ENCODE measurements around the gene PRR5L. TPM values are rescaled to one million over a fixed set of nuclear protein-coding genes. Genes with fewer than 3 reads are reported as not detected.

The PRR5L gene
- polyA plus RNA-seq, 1 donor (not counting 4 experiments of a cell fraction or from before 2014, with no cell fraction given): 20.1 TPM

- Histone ChIP-seq H3K9me1 (ENCODE audit: control insufficient read depth, extremely low read depth, insufficient read depth, low read length) (no peaks in the 10 kb centered on the region), H2AFZ (ENCODE audit: control insufficient read depth, low read length) (no peak overlapping the region), H3K9me3 (ENCODE audit: control insufficient read depth, low read depth, low read length) (no peaks in the 10 kb centered on the region), H3K4me1 (ENCODE audit: control insufficient read depth, extremely low read depth, insufficient read depth, low read length) (no peaks in the 10 kb centered on the region), H3K36me3 (ENCODE audit: control insufficient read depth in 2 of 2, extremely low read depth in 1 of 2, insufficient read depth in 2 of 2, low read length in 2 of 2) (no peaks in the 10 kb centered on the region), H3K79me2 (ENCODE audit: control insufficient read depth, insufficient read depth, low read length) (no peaks in the 10 kb centered on the region), H3K9ac (ENCODE audit: control insufficient read depth, extremely low read depth, insufficient read depth, low read length) (no peak overlapping the region), H4K20me1 (ENCODE audit: control insufficient read depth, extremely low read depth, insufficient read depth, low read length) (no peaks in the 10 kb centered on the region), H3K4me2 (ENCODE audit: control insufficient read depth, extremely low read depth, insufficient read depth, low read depth, low read length) (no peak overlapping the region), H3K27ac (ENCODE audit: control insufficient read depth, insufficient read depth, low read length) (no peak overlapping the region), H3K4me3 (ENCODE audit: control insufficient read depth in 2 of 3, extremely low read depth in 1 of 3, insufficient read depth in 2 of 3, low read depth in 1 of 3, low read length in 3 of 3) (no peak overlapping the region), H3K27me3 (ENCODE audit: control insufficient read depth, extremely low read depth, insufficient read depth, low read length) (no peaks in the 10 kb centered on the region)
- FAIRE-seq (no peak), DNase-seq (ENCODE audit: low read depth, low spot score) (no peak)
- TF ChIP-seq EZH2 (IDR thresholded peaks at IDR 0.05; ENCODE audit: low read length): no peak
- no peak for TF ChIP-seq CTCF (optimal IDR thresholded peaks at IDR 0.05 in 1 of 3, IDR thresholded peaks at IDR 0.05 in 1 of 3, conservative IDR thresholded peaks at IDR 0.05 in 1 of 3; ENCODE audit: extremely low read depth in 1 of 3, insufficient read depth in 2 of 3, low read length in 3 of 3)
- dilution Hi-C loops (cut with MboI; ENCODE audit: extremely low pct_ligation_motif_present, low sequenced_read_pairs): no loop called here
Observed at GRCh38 chr11:36341915-36342314, 45.8 kb downstream of the PRR5L start.

GRCh38 chr11:36342327-36342726, 46.2 kb downstream of the PRR5L start:
- H3K9me3 ChIP-seq (ENCODE audit: control insufficient read depth, low read depth, low read length): no peaks in the 10 kb centered on the region
- no peak for FAIRE-seq
- dilution Hi-C loops (cut with MboI; ENCODE audit: extremely low pct_ligation_motif_present, low sequenced_read_pairs): no loop called here
- no peak for DNase-seq (ENCODE audit: low read depth, low spot score)
- TF ChIP-seq EZH2 (IDR thresholded peaks at IDR 0.05; ENCODE audit: low read length): no peak
- no peak for TF ChIP-seq CTCF (optimal IDR thresholded peaks at IDR 0.05 in 1 of 3, IDR thresholded peaks at IDR 0.05 in 1 of 3, conservative IDR thresholded peaks at IDR 0.05 in 1 of 3; ENCODE audit: extremely low read depth in 1 of 3, insufficient read depth in 2 of 3, low read length in 3 of 3)
- no peaks in the 10 kb centered on the region for H3K4me1 ChIP-seq (ENCODE audit: control insufficient read depth, extremely low read depth, insufficient read depth, low read length)
- no peaks in the 10 kb centered on the region for H3K27me3 ChIP-seq (ENCODE audit: control insufficient read depth, extremely low read depth, insufficient read depth, low read length)
- no peak overlapping the region for H3K27ac ChIP-seq (ENCODE audit: control insufficient read depth, insufficient read depth, low read length)
- no peaks in the 10 kb centered on the region for H3K9me1 ChIP-seq (ENCODE audit: control insufficient read depth, extremely low read depth, insufficient read depth, low read length)
- H4K20me1 ChIP-seq (ENCODE audit: control insufficient read depth, extremely low read depth, insufficient read depth, low read length): no peaks in the 10 kb centered on the region
- no peak overlapping the region for H3K4me2 ChIP-seq (ENCODE audit: control insufficient read depth, extremely low read depth, insufficient read depth, low read depth, low read length)
- no peak overlapping the region for H3K9ac ChIP-seq (ENCODE audit: control insufficient read depth, extremely low read depth, insufficient read depth, low read length)
- no peaks in the 10 kb centered on the region for H3K79me2 ChIP-seq (ENCODE audit: control insufficient read depth, insufficient read depth, low read length)
- no peak overlapping the region for H3K4me3 ChIP-seq (ENCODE audit: control insufficient read depth in 2 of 3, extremely low read depth in 1 of 3, insufficient read depth in 2 of 3, low read depth in 1 of 3, low read length in 3 of 3)
- H3K36me3 ChIP-seq (ENCODE audit: control insufficient read depth in 2 of 2, extremely low read depth in 1 of 2, insufficient read depth in 2 of 2, low read length in 2 of 2): no peaks in the 10 kb centered on the region
- H2AFZ ChIP-seq (ENCODE audit: control insufficient read depth, low read length): no peak overlapping the region
